Caco-2 (cell line): ENCODE data around the gene IKZF3. TPM values are rescaled to one million over a fixed set of nuclear protein-coding genes. Genes with fewer than 3 reads are reported as not detected.
A peak's percentile ranks its signal among the peaks of the same experiment; 100 is the strongest.

Experiments used
- BruUV-seq: library from RNA; stranded (reverse); fragments of 400-500 nt; replicated peaks from 2 replicates; lab custom pipeline; 2021; lab: Mats Ljungman, UMichigan
- CTCF ChIA-PET: fragments of 300-600 bp; sonication (Branson Sonifier 250); formaldehyde crosslinking; loops from one replicate; lab custom pipeline; 2022; ENCODE audit warnings: antibody characterized with exemption; lab: Charles Lee
- POLR2A ChIA-PET: fragments of 300-600 bp; sonication (Branson Sonifier 250); formaldehyde crosslinking; loops from one replicate; lab custom pipeline; 2022; ENCODE audit warnings: antibody characterized with exemption; lab: Charles Lee
- DNase-seq, 2 experiments: peaks; one replicate each; pipeline versions ENCODE4 v3.0.0 to v3.0.0-alpha.2; 2020 to 2022
- H3K27me3 ChIP-seq: replicated peaks from 2 replicates; pipeline ENCODE4 v1.6.0; 2011; ENCODE audit warnings: low read length; ENCODE audit not compliant: control insufficient read depth, insufficient read depth
- H3K36me3 ChIP-seq: 2 replicates; pipeline ENCODE4 v1.5.1; 2011; ENCODE audit warnings: low read length; ENCODE audit not compliant: control insufficient read depth, insufficient read depth
- H3K4me1 ChIP-seq: fragments of 250-450 bp; sonication (Bioruptor Pico); 2 replicates; pipeline ENCODE4 v1.5.1; 2020; ENCODE audit warnings: mild to moderate bottlenecking
- H3K4me3 ChIP-seq: 2 replicates; pipeline ENCODE4 v1.5.1; 2011; ENCODE audit warnings: low read depth, mild to moderate bottlenecking, control low read depth, low read length
- H3K9me3 ChIP-seq: fragments of 250-450 bp; sonication (Bioruptor Pico); 2 replicates; pipeline ENCODE4 v1.5.1; 2020; ENCODE audit warnings: mild to moderate bottlenecking, moderate library complexity
- H3K27ac Mint-ChIP-seq: one replicate; pipeline ENCODE4 v1.8.0; 2022; ENCODE audit warnings: mixed read lengths; ENCODE audit not compliant: unreplicated experiment
- H3K27me3 Mint-ChIP-seq: one replicate; pipeline ENCODE4 v1.8.0; 2022; ENCODE audit warnings: mixed read lengths; ENCODE audit not compliant: insufficient read depth, unreplicated experiment
- H3K36me3 Mint-ChIP-seq: one replicate; pipeline ENCODE4 v1.8.0; 2022; ENCODE audit warnings: mild to moderate bottlenecking, mixed read lengths; ENCODE audit not compliant: insufficient read depth, unreplicated experiment
- H3K4me1 Mint-ChIP-seq: one replicate; pipeline ENCODE4 v1.8.0; 2022; ENCODE audit warnings: low read depth, mixed read lengths; ENCODE audit not compliant: unreplicated experiment
- H3K4me3 Mint-ChIP-seq: one replicate; pipeline ENCODE4 v1.8.0; 2022; ENCODE audit warnings: mild to moderate bottlenecking, moderate library complexity, mixed read lengths; ENCODE audit not compliant: unreplicated experiment
- H3K9me3 Mint-ChIP-seq: one replicate; pipeline ENCODE4 v1.8.0; 2022; ENCODE audit warnings: mixed read lengths; ENCODE audit not compliant: unreplicated experiment
- intact Hi-C: fragments of 100-400 bp; cut with micrococcal nuclease; formaldehyde crosslinking; loops from one replicate; pipeline ENCODE4 v1.10.0; 2022; ENCODE audit not compliant: unreplicated experiment
- total RNA-seq: library from RNA; stranded (reverse); gene quantifications from 2 replicates; pipeline ENCODE4 v1.2.3, GENCODE V29; 2022
- TF ChIP-seq, protein P1 (sequence below), 2 experiments: fragments of 200-600 bp in 1 of 2; IDR thresholded peaks; 1 replicate in 1 of 2; 2 replicates in 1 of 2; pipeline versions ENCODE4 v1.5.1 to v1.8.0; 2011 to 2022; ENCODE audit warnings: antibody characterized with exemption in 1 of 2, control low read depth in 1 of 2, inconsistent platforms in 1 of 2, low read depth in 1 of 2, low read length in 1 of 2, mild to moderate bottlenecking in 1 of 2, moderate library complexity in 1 of 2; ENCODE audit not compliant: insufficient read depth in 1 of 2, severe bottlenecking in 1 of 2, unreplicated experiment in 1 of 2

The IKZF3 gene
- total RNA-seq, 1 experiment from 2014 or later: 2.8 TPM

DNA sequence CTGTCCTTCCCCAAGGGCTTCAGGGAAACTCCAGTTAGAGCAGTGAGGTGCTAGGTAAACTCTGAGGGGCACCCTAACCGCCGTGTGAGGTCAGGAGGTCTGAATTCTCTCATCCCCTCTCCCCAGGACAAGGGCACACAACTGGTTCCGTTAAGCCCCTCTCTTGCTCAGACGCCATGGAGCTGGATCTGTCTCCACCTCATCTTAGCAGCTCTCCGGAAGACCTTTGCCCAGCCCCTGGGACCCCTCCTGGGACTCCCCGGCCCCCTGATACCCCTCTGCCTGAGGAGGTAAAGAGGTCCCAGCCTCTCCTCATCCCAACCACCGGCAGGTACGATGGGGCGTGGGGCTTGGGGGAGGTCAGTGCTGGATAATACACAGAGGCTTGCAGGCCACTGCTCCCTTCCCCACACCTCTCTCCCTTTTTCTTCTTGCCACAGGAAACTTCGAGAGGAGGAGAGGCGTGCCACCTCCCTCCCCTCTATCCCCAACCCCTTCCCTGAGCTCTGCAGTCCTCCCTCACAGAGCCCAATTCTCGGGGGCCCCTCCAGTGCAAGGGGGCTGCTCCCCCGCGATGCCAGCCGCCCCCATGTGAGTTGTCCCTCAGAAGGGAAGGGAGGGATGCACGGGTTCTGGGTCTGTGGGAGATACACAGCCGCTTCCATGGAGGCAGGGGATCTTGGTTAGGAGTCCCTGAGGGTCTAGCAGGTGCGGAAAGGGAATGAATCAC is 121.8 kb downstream of the IKZF3 start:
- Histone ChIP-seq H3K9me3 (no peaks in the 10 kb centered on the region), H3K36me3 (peaks cover 20% of the 10 kb centered on the region), H3K4me3 (no peak overlapping the region), H3K27me3 (no peaks in the 10 kb centered on the region), H3K4me1 (peaks cover 16% of the 10 kb centered on the region)
- Mint-ChIP-seq H3K27me3 (no peaks in the 10 kb centered on the region), H3K9me3 (no peaks in the 10 kb centered on the region), H3K4me1 (peaks cover 7% of the 10 kb centered on the region), H3K4me3 (no peak overlapping the region), H3K36me3 (peaks cover 94% of the 10 kb centered on the region), H3K27ac (no peak overlapping the region)
- no peak for DNase-seq
- TF ChIP-seq, protein P1, sequence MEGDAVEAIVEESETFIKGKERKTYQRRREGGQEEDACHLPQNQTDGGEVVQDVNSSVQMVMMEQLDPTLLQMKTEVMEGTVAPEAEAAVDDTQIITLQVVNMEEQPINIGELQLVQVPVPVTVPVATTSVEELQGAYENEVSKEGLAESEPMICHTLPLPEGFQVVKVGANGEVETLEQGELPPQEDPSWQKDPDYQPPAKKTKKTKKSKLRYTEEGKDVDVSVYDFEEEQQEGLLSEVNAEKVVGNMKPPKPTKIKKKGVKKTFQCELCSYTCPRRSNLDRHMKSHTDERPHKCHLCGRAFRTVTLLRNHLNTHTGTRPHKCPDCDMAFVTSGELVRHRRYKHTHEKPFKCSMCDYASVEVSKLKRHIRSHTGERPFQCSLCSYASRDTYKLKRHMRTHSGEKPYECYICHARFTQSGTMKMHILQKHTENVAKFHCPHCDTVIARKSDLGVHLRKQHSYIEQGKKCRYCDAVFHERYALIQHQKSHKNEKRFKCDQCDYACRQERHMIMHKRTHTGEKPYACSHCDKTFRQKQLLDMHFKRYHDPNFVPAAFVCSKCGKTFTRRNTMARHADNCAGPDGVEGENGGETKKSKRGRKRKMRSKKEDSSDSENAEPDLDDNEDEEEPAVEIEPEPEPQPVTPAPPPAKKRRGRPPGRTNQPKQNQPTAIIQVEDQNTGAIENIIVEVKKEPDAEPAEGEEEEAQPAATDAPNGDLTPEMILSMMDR (IDR thresholded peaks at IDR 0.05; ENCODE audit: insufficient read depth in 1 of 2, low read depth in 1 of 2, low read length in 1 of 2, severe bottlenecking in 1 of 2, unreplicated experiment in 1 of 2): no peak
- intact Hi-C loops: no loop called here
- ChIA-PET CTCF (no interaction called here), POLR2A (no interaction called here)
- no TSS peak for BruUV-seq

DNA sequence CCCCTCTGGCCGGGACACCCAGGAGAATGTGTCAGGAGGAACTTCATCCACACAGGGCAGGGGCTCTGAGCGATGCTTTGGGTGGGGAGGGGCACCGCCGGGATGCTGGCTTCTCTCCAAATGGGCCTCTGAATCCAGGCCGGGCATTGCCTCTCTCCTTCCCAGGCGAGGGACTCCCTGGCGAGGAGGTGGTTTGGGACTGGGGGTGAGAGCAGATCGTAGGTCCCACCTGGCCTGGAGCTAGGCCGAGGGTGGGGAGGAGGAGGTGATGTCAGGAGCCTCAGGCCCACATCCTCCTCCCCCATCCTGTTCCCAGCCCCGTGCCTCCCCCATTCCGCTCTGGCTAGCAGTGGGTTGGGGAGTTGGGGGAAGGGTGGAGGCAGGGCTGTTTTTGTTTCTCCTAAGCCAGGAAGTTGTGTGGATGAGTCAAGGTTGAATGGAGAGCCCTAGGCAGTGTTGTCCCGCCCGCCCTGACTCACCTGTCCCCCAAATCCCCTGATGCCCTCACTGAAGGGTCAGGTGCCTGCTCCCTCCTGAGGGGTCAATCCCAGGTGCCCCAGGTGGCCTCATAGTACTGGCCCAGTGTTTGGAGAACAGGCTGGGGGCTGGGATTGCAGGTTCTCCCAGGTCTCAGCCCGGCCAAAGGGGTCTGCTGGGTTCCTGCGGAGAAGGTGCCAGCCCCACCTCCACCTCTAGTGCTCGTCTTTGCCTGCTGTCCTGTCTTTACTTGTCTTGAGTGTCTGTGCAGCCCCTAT is 123.6 kb downstream of the IKZF3 start:
- H3K4me1 Mint-ChIP-seq: peaks cover 21% of the 10 kb centered on the region
- no peaks in the 10 kb centered on the region for H3K9me3 Mint-ChIP-seq
- peak overlapping the region; percentile 61 for H3K27ac Mint-ChIP-seq
- Histone ChIP-seq H3K27me3 (no peaks in the 10 kb centered on the region), H3K9me3 (no peaks in the 10 kb centered on the region), H3K4me1 (peaks cover 31% of the 10 kb centered on the region), H3K36me3 (peaks cover 20% of the 10 kb centered on the region), H3K4me3 (peak overlapping the region; percentile 73)
- no peak for DNase-seq
- TF ChIP-seq, protein P1 (IDR thresholded peaks at IDR 0.05; ENCODE audit: insufficient read depth in 1 of 2, low read depth in 1 of 2, low read length in 1 of 2, severe bottlenecking in 1 of 2, unreplicated experiment in 1 of 2): no peak
- intact Hi-C loops: no loop called here
- ChIA-PET POLR2A (no interaction called here), CTCF (no interaction called here)
- H3K4me3 Mint-ChIP-seq: peak overlapping the region; percentile 96
- peaks cover 85% of the 10 kb centered on the region for H3K36me3 Mint-ChIP-seq
- BruUV-seq: no TSS peak
- no peaks in the 10 kb centered on the region for H3K27me3 Mint-ChIP-seq

DNA sequence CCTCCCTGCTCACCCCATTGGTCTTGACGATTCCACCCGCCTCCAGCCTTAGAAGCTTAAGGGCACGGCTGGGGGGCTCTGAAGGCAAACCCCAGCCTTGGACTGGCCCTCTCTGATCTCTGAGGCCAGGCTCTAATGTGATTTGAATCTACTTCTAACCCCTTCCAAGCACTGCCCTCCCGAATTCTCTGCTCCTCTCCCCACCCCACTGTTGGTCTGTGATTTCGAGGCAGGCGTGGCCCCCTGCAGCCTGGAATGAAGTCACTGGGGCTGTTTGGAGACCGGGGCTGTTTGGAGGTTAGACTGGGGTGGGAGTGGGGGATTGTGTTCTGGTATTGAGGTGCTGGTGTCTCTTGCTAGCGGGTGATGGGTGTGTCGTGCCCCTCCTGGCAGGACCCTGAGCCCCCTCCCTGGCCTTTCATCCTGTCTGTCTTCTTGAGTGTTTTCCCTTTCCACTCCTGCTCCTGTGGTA is 124.2 kb downstream of the IKZF3 start:
- no peaks in the 10 kb centered on the region for H3K27me3 Mint-ChIP-seq
- peak overlapping the region; percentile 53 for H3K27ac Mint-ChIP-seq
- ChIA-PET CTCF (interaction anchor here (0.7 to 1.4 kb wide), 3 partner anchors 15 to 116 kb away, joined by 3 to 5 read pairs (median 3); no protein-coding TSS in a partner anchor), POLR2A (interaction anchor here (1.1 to 1.5 kb wide), 3 partner anchors 40 to 361 kb away, joined by 4 to 7 read pairs (median 6); partner anchors contain the start of genes ERBB2, NR1D1 and PGAP3)
- DNase-seq: no peak
- peak overlapping the region; percentile 96 for H3K4me3 Mint-ChIP-seq
- H3K36me3 ChIP-seq: peaks cover 16% of the 10 kb centered on the region
- peaks cover 81% of the 10 kb centered on the region for H3K36me3 Mint-ChIP-seq
- no peaks in the 10 kb centered on the region for H3K27me3 ChIP-seq
- TF ChIP-seq, protein P1 (IDR thresholded peaks at IDR 0.05; ENCODE audit: insufficient read depth in 1 of 2, low read depth in 1 of 2, low read length in 1 of 2, severe bottlenecking in 1 of 2, unreplicated experiment in 1 of 2): no peak
- intact Hi-C loops: loop anchor here (1.0 to 5.0 kb wide), 3 partner anchors 10 to 103 kb away; partner anchors contain the start of genes MIEN1 and STARD3
- no TSS peak for BruUV-seq
- H3K4me1 ChIP-seq: peaks cover 34% of the 10 kb centered on the region
- peak overlapping the region; percentile 73 for H3K4me3 ChIP-seq
- no peaks in the 10 kb centered on the region for H3K9me3 ChIP-seq
- no peaks in the 10 kb centered on the region for H3K9me3 Mint-ChIP-seq
- H3K4me1 Mint-ChIP-seq: peaks cover 22% of the 10 kb centered on the region
